GM23338 (cell line): ENCODE results near the gene VKORC1L1.

Source experiments
- EZH2 ChIP-seq: fragments of 200-600 bp; sonication (generic); IDR thresholded peaks from one replicate; pipeline ENCODE4 v1.8.0; 2017; ENCODE audit warnings: antibody characterized with exemption, mild to moderate bottlenecking, low read depth; ENCODE audit not compliant: unreplicated experiment
- EZH2phosphoT487 ChIP-seq: fragments of 200-600 bp; sonication (generic); IDR thresholded peaks from one replicate; pipeline ENCODE4 v1.8.1; 2018; ENCODE audit warnings: antibody characterized with exemption; ENCODE audit not compliant: unreplicated experiment
- JUNB ChIP-seq: IDR thresholded peaks from one replicate; pipeline ENCODE4 v1.6.1; 2016; ENCODE audit warnings: antibody characterized with exemption; ENCODE audit not compliant: unreplicated experiment
- NANOG ChIP-seq: IDR thresholded peaks from 2 replicates; pipeline ENCODE4 v1.6.1; 2016; ENCODE audit warnings: antibody characterized with exemption, borderline replicate concordance
- POLR2AphosphoS5 ChIP-seq: IDR thresholded peaks from 2 replicates; pipeline ENCODE4 v1.6.1; 2016; ENCODE audit warnings: antibody characterized with exemption, low read depth
- STAT1 ChIP-seq: IDR thresholded peaks from one replicate; pipeline ENCODE4 v1.6.1; 2016; ENCODE audit warnings: antibody characterized with exemption; ENCODE audit not compliant: unreplicated experiment
- ZNF114 ChIP-seq: fragments of 250-450 bp; sonication (Bioruptor Pico); IDR thresholded peaks from 2 replicates; pipeline ENCODE4 v1.5.0; 2020; ENCODE audit warnings: mild to moderate bottlenecking, moderate library complexity
- ZNF331 ChIP-seq: fragments of 250-450 bp; sonication (Bioruptor Pico); IDR thresholded peaks from 2 replicates; pipeline ENCODE4 v1.5.0; 2020; ENCODE audit warnings: low read depth, mild to moderate bottlenecking, moderate library complexity
- TF ChIP-seq, protein P1 (sequence below), 2 experiments: fragments of 200-600 bp in 1 of 2; sonication (generic) in 1 of 2; conservative IDR thresholded peaks; 2 replicates each; pipeline versions ENCODE4 v1.5.1 to v1.6.1; 2016 to 2017; ENCODE audit warnings: antibody characterized with exemption in 2 of 2, low read depth in 2 of 2, mild to moderate bottlenecking in 2 of 2, moderate library complexity in 1 of 2
- TF ChIP-seq, protein P2 (sequence below): IDR thresholded peaks from 2 replicates; pipeline ENCODE4 v1.6.1; 2016; ENCODE audit warnings: antibody characterized with exemption
- TF ChIP-seq, protein P3 (sequence below): IDR thresholded peaks from one replicate; pipeline ENCODE4 v1.6.1; 2018; ENCODE audit warnings: antibody characterized with exemption; ENCODE audit not compliant: unreplicated experiment

DNA sequence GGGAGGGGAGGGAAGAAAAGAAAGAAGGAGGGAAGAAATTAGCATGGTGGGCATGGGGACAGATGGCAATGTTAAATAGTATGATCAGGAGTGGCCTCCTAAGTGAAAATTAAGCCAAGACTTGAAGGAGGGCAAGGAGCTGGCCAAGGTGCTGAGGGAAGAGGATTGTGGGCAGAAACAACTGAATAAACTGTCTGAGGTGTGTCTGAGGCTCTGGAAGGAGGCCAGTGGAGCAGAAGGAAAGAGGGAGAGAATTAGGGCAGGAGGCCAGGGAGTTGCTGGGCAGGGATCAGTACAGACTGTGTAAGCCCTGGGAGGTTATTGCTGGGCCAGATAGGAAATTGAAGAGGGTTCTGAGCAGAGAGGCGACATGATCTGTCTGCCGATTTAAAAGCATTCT, 40.6 kb upstream of the VKORC1L1 start:
- TF ChIP-seq, protein P1, sequence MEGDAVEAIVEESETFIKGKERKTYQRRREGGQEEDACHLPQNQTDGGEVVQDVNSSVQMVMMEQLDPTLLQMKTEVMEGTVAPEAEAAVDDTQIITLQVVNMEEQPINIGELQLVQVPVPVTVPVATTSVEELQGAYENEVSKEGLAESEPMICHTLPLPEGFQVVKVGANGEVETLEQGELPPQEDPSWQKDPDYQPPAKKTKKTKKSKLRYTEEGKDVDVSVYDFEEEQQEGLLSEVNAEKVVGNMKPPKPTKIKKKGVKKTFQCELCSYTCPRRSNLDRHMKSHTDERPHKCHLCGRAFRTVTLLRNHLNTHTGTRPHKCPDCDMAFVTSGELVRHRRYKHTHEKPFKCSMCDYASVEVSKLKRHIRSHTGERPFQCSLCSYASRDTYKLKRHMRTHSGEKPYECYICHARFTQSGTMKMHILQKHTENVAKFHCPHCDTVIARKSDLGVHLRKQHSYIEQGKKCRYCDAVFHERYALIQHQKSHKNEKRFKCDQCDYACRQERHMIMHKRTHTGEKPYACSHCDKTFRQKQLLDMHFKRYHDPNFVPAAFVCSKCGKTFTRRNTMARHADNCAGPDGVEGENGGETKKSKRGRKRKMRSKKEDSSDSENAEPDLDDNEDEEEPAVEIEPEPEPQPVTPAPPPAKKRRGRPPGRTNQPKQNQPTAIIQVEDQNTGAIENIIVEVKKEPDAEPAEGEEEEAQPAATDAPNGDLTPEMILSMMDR (conservative IDR thresholded peaks at IDR 0.05; ENCODE audit: low read depth in 2 of 2), result no peak
- TF ChIP-seq POLR2AphosphoS5, result no peak
- no peak for TF ChIP-seq EZH2
- TF ChIP-seq, protein P2, sequence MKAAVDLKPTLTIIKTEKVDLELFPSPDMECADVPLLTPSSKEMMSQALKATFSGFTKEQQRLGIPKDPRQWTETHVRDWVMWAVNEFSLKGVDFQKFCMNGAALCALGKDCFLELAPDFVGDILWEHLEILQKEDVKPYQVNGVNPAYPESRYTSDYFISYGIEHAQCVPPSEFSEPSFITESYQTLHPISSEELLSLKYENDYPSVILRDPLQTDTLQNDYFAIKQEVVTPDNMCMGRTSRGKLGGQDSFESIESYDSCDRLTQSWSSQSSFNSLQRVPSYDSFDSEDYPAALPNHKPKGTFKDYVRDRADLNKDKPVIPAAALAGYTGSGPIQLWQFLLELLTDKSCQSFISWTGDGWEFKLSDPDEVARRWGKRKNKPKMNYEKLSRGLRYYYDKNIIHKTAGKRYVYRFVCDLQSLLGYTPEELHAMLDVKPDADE, result no peak
- no peak for TF ChIP-seq ZNF114 (CRISPR knock-in tag)
- TF ChIP-seq EZH2phosphoT487, result no peak
- TF ChIP-seq JUNB, result no peak
- TF ChIP-seq, protein P3, sequence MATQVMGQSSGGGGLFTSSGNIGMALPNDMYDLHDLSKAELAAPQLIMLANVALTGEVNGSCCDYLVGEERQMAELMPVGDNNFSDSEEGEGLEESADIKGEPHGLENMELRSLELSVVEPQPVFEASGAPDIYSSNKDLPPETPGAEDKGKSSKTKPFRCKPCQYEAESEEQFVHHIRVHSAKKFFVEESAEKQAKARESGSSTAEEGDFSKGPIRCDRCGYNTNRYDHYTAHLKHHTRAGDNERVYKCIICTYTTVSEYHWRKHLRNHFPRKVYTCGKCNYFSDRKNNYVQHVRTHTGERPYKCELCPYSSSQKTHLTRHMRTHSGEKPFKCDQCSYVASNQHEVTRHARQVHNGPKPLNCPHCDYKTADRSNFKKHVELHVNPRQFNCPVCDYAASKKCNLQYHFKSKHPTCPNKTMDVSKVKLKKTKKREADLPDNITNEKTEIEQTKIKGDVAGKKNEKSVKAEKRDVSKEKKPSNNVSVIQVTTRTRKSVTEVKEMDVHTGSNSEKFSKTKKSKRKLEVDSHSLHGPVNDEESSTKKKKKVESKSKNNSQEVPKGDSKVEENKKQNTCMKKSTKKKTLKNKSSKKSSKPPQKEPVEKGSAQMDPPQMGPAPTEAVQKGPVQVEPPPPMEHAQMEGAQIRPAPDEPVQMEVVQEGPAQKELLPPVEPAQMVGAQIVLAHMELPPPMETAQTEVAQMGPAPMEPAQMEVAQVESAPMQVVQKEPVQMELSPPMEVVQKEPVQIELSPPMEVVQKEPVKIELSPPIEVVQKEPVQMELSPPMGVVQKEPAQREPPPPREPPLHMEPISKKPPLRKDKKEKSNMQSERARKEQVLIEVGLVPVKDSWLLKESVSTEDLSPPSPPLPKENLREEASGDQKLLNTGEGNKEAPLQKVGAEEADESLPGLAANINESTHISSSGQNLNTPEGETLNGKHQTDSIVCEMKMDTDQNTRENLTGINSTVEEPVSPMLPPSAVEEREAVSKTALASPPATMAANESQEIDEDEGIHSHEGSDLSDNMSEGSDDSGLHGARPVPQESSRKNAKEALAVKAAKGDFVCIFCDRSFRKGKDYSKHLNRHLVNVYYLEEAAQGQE, result peak; percentile 77
- TF ChIP-seq NANOG, result no peak
- no peak for TF ChIP-seq STAT1
- no peak for TF ChIP-seq ZNF331 (CRISPR knock-in tag)
